ENCODE results near the gene GNL1. TPM values are rescaled to one million over a fixed set of nuclear protein-coding genes. Genes with fewer than 3 reads are reported as not detected.
A peak's percentile ranks its signal among the peaks of the same experiment; 100 is the strongest.

The GNL1 gene
- total RNA-seq, 1 donor from 2014 or later: 67.1 TPM

DNA sequence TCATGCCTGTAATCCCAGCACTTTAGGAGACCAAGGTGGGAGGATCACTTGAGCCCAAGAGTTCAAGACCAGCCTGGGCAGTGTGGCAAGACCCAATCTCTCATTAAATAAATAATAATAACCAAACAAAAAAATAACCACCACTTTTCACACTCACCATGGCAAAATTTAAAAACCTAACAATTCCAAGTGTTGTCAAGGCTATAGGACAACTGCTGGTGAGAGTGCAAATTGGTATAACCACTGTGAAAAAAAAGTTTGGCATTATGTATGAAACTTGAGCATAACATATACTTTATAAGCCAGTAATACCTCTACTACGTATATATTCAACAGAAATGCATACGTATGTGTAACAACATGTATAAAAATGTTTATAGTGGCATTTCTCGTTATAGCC, 4.6 kb upstream of the GNL1 start:
- no peaks in the 10 kb centered on the region for H3K9me3 Mint-ChIP-seq
- H3K36me3 Mint-ChIP-seq: peaks cover 19% of the 10 kb centered on the region
- H3K27ac Mint-ChIP-seq: no peak overlapping the region
- peaks cover 20% of the 10 kb centered on the region for H3K4me1 Mint-ChIP-seq (ENCODE audit: unreplicated experiment)
- no peak overlapping the region for H3K4me3 Mint-ChIP-seq
- TF ChIP-seq, protein P1, sequence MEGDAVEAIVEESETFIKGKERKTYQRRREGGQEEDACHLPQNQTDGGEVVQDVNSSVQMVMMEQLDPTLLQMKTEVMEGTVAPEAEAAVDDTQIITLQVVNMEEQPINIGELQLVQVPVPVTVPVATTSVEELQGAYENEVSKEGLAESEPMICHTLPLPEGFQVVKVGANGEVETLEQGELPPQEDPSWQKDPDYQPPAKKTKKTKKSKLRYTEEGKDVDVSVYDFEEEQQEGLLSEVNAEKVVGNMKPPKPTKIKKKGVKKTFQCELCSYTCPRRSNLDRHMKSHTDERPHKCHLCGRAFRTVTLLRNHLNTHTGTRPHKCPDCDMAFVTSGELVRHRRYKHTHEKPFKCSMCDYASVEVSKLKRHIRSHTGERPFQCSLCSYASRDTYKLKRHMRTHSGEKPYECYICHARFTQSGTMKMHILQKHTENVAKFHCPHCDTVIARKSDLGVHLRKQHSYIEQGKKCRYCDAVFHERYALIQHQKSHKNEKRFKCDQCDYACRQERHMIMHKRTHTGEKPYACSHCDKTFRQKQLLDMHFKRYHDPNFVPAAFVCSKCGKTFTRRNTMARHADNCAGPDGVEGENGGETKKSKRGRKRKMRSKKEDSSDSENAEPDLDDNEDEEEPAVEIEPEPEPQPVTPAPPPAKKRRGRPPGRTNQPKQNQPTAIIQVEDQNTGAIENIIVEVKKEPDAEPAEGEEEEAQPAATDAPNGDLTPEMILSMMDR (conservative IDR thresholded peaks at IDR 0.05): no peak
- no peak for DNase-seq (ENCODE audit: extremely low spot score, unreplicated experiment)
- no peaks in the 10 kb centered on the region for H3K27me3 Mint-ChIP-seq

DNA sequence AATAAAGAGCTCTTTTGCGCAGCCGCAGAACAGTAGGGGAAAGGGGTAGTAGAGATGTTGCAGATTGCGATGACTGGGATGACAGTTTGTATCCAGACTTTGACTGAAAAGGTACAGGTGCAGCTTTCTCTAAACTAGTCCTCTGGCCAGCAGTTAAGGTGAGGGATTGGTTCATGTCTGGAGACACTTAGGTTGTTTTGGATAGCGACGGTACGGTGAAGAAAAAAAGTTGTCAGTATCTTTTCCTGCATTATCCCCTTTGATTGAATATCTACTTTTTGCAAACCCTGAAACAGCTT, 1.3 kb upstream of the GNL1 start:
- H3K9me3 Mint-ChIP-seq: no peaks in the 10 kb centered on the region
- H3K4me1 Mint-ChIP-seq (ENCODE audit: unreplicated experiment): peaks cover 27% of the 10 kb centered on the region
- H3K4me3 Mint-ChIP-seq: peak overlapping the region; percentile 99
- no peaks in the 10 kb centered on the region for H3K27me3 Mint-ChIP-seq
- DNase-seq (ENCODE audit: extremely low spot score, unreplicated experiment): no peak
- H3K27ac Mint-ChIP-seq: peak overlapping the region; percentile 99
- TF ChIP-seq, protein P1 (conservative IDR thresholded peaks at IDR 0.05): no peak
- H3K36me3 Mint-ChIP-seq: peaks cover 19% of the 10 kb centered on the region

DNA sequence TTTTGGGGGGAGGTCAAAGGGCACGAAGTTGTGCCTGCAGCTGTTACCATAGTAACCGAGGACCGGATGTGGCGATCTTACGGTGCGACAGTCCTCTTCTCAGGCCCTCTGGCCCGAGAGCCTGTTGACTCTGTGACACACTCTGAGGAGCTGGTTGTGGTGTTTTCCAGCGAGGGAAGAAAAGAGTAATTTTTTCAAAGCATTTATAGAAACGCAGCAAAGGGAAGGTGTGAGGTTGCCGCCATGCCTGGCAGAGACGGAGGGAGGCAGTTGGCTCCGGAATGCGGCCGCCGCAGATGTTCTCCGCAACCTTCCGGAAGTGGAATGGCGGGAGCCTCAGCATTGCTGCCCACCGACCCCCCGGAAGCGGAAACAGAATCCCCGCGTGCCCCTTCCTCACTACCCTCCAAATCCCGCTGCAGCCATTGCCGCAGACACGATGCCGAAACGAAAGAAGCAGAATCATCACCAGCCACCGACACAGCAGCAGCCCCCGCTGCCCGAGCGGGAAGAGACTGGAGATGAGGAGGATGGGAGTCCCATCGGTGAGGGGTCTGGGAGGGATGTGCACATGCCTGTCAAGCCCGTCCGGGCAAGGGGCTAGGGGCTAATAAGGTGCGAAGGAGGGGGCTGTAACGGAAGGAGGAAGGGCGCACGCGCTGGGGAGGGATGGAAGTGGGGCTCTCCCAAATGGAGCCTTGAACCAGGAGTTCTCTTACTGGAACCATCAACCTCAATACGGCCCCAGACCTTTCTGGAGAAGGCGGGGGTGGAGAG, 805 bp upstream of the GNL1 start, which contains the start of gene PRR3:
TSS of gene PRR3 (plus strand) at position 390 of the 777 bp plus-strand sequence. CDS start at position 440, 50 bp downstream.
- H3K4me1 Mint-ChIP-seq (ENCODE audit: unreplicated experiment): peaks cover 27% of the 10 kb centered on the region
- TF ChIP-seq, protein P1 (conservative IDR thresholded peaks at IDR 0.05): no peak
- peaks cover 15% of the 10 kb centered on the region for H3K36me3 Mint-ChIP-seq
- H3K4me3 Mint-ChIP-seq: peak within 1 kb of the TSS; percentile 99
- H3K9me3 Mint-ChIP-seq: no peaks in the 10 kb centered on the region
- no peaks in the 10 kb centered on the region for H3K27me3 Mint-ChIP-seq
- DNase-seq (ENCODE audit: extremely low spot score, unreplicated experiment): peak; percentile 90
- peak within 1 kb of the TSS; percentile 99 for H3K27ac Mint-ChIP-seq

DNA sequence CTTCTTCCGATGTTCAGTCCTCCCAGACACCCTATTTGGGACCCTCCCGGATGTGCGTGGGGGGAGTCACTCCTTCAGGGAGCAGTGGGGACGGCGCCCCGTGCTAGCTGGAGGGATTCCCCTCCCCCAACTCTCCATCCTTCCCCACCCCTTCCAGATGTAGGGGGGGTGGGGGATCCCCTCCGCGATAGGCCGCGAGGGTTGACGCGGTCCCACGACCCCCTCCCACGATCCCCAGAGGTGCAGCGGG, 548 bp downstream of the GNL1 start:
- Mint-ChIP-seq H3K27me3 (no peaks in the 10 kb centered on the region), H3K4me3 (peak overlapping the region; percentile 99), H3K4me1 (ENCODE audit: unreplicated experiment) (peaks cover 27% of the 10 kb centered on the region), H3K36me3 (peaks cover 18% of the 10 kb centered on the region), H3K27ac (peak overlapping the region; percentile 99), H3K9me3 (no peaks in the 10 kb centered on the region)
- no peak for DNase-seq (ENCODE audit: extremely low spot score, unreplicated experiment)
- TF ChIP-seq, protein P1 (conservative IDR thresholded peaks at IDR 0.05): no peak

DNA sequence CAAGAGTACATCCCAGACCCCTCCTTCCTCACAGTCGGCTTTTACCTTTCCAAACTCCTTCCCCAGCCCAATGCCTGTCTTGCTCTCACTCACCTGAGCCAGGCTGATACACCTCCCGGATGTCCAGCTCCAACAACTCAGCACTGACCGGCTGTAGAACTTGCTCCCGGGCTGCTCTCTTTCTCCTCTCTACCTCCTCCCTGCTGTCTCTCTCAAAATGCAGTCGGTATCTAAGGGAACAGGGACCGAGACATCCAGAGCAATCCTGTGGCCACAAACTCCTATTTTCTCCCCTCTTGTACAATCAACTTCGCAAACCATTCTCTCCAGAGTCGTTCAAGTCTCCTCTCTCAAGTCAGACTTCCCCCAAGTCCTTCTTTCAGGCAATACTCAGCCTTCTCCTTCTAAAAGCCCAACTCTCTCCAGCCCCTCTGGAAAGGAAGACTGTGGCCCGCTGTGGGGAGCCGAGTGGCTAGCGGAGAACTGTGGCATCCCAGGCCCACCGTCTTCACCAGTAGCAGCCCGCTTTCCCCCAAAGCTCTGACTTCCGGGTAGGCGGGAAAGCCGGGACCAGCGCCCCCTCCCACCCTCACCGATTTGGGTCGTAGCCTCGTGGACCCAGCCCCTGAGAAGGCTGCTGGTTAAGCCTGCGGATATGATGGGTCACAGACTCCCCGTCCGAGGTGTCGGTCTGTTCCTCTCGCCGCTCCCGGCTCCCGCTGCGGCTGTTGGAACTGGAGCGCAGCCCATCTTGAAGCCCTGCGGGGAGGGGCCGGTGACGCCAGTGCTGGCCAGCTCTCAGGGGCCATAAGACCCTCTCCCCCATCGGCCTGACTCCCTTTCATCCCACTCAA, 1.1 kb downstream of the GNL1 start:
- Mint-ChIP-seq H3K27me3 (no peaks in the 10 kb centered on the region), H3K9me3 (no peaks in the 10 kb centered on the region), H3K36me3 (peaks cover 18% of the 10 kb centered on the region), H3K4me3 (peak overlapping the region; percentile 99), H3K27ac (peak overlapping the region; percentile 99), H3K4me1 (ENCODE audit: unreplicated experiment) (peaks cover 27% of the 10 kb centered on the region)
- no peak for DNase-seq (ENCODE audit: extremely low spot score, unreplicated experiment)
- TF ChIP-seq, protein P1 (conservative IDR thresholded peaks at IDR 0.05): no peak
